HG02588 (cell line): ENCODE results near the gene LMOD2.
"Not testable (repeated sequence)": the region's sequence is repeated elsewhere in the genome, so short reads cannot be mapped to it uniquely, and the experiment has no call there.

Experiments
- ATAC-seq: cut with Tn5 transposase; IDR thresholded peaks from one replicate; pipeline ENCODE4 v1.9.1; 2021; ENCODE audit warnings: mild to moderate bottlenecking, moderate library complexity; ENCODE audit not compliant: unreplicated experiment

LMOD2 gene

GRCh38 chr7:123655614-123656013 is at the start of gene LMOD2:
TSS of gene LMOD2 (plus strand) at chr7:123655866. CDS start at chr7:123655964, 98 bp downstream.
- no peak for ATAC-seq

- ATAC-seq: no peak
Observed at GRCh38 chr7:123607423-123607975, 48.2 kb upstream of the LMOD2 start.

- no peak for ATAC-seq
Observed at GRCh38 chr7:123608991-123609882, 46.4 kb upstream of the LMOD2 start.

- ATAC-seq: no peak
Observed at GRCh38 chr7:123609883-123610239, 45.8 kb upstream of the LMOD2 start.

- ATAC-seq: no peak
Observed at GRCh38 chr7:123612024-123612423, 43.6 kb upstream of the LMOD2 start.

- ATAC-seq: no peak
Observed at GRCh38 chr7:123615344-123615743, 40.3 kb upstream of the LMOD2 start.

- ATAC-seq: no peak
Observed at GRCh38 chr7:123616223-123616622, 39.4 kb upstream of the LMOD2 start.

GRCh38 chr7:123621707-123622106 is 34.0 kb upstream of the LMOD2 start:
- ATAC-seq: no peak

- no peak for ATAC-seq
Observed at GRCh38 chr7:123622660-123623386, 32.8 kb upstream of the LMOD2 start.

- ATAC-seq: peak; percentile 95
Observed at GRCh38 chr7:123624527-123625183, 31.0 kb upstream of the LMOD2 start.

GRCh38 chr7:123625254-123625653 is 30.4 kb upstream of the LMOD2 start:
- no peak for ATAC-seq

- no peak for ATAC-seq
Observed at GRCh38 chr7:123627851-123628250, 27.8 kb upstream of the LMOD2 start.

- no peak for ATAC-seq
Observed at GRCh38 chr7:123628829-123629228, 26.8 kb upstream of the LMOD2 start.

GRCh38 chr7:123629281-123629680 is 26.4 kb upstream of the LMOD2 start:
- ATAC-seq: no peak

- no peak for ATAC-seq
Observed at GRCh38 chr7:123632808-123633207, 22.9 kb upstream of the LMOD2 start.

- no peak for ATAC-seq
Observed at GRCh38 chr7:123633553-123633952, 22.1 kb upstream of the LMOD2 start.

GRCh38 chr7:123634011-123634573 is 21.6 kb upstream of the LMOD2 start:
- ATAC-seq: not testable (repeated sequence)

GRCh38 chr7:123635551-123636359 is 19.9 kb upstream of the LMOD2 start:
- no peak for ATAC-seq

GRCh38 chr7:123637203-123637602 is 18.5 kb upstream of the LMOD2 start:
- no peak for ATAC-seq

GRCh38 chr7:123637878-123638277 is 17.8 kb upstream of the LMOD2 start:
- no peak for ATAC-seq
